Measurements from ENCODE around the gene NRCAM.
A peak's percentile ranks its signal among the peaks of the same experiment; 100 is the strongest.
"Not testable (repeated sequence)": the region's sequence is repeated elsewhere in the genome, so short reads cannot be mapped to it uniquely, and the experiment has no call there.

The NRCAM gene

DNA sequence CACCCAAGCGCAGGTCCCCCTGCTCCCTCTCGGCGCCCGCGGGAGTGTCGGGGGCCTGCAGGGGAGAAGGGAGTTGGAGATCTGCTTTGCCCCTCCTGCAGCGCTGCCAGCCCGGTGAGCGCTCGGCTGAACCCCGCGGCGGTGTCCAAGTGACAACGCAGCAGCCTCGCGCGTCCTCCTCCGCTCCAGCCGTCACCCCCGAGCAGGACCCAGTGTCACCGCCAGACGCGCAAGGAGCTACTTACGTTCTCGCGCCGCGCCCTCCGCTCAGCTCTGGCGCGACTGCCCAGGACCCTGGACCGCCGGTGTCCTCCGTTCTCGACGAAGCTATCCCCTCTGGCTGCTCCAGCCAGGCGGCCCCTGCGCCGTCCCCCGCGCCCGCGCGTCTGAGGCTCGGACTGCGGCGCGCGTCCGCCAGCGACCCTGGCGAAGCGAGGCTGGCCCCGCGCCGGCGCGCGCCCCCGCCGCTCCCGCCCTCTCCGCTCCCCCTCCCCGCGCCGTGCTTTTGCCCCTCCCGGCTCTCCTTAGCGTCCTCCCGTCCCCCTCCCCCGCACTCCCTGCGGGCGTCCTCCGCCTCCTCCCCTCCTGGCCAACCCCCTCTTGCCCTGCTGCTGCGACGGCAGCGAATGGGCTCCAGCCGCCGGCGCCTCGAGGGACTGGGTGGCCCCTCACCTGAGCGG is at the start of gene NRCAM:
TSS of gene NRCAM (minus strand) at position 439 of the 680 bp plus-strand sequence. CDS start 216,372 bp downstream, outside the sequence.
- DNase-seq = peak; percentile 62

DNA sequence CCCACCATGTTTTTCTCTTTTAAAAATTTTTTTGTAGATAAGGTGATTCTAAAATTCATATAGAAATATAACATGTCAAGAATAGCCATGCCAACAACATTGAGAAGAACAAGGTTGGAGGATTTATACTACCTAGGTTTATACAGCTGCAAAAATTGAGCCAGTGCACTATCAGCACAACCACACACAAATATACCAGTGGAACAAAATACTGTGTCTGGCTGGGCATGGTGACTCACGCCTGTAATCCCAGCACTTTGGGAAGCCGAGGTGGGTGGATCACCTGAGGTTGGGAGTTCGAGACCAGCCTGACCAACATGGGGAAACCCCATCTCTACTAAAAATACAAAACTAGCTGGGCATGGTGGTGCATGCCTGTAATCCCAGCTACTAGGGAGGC is 48.3 kb upstream of the NRCAM start:
- DNase-seq = not testable (repeated sequence)

DNA sequence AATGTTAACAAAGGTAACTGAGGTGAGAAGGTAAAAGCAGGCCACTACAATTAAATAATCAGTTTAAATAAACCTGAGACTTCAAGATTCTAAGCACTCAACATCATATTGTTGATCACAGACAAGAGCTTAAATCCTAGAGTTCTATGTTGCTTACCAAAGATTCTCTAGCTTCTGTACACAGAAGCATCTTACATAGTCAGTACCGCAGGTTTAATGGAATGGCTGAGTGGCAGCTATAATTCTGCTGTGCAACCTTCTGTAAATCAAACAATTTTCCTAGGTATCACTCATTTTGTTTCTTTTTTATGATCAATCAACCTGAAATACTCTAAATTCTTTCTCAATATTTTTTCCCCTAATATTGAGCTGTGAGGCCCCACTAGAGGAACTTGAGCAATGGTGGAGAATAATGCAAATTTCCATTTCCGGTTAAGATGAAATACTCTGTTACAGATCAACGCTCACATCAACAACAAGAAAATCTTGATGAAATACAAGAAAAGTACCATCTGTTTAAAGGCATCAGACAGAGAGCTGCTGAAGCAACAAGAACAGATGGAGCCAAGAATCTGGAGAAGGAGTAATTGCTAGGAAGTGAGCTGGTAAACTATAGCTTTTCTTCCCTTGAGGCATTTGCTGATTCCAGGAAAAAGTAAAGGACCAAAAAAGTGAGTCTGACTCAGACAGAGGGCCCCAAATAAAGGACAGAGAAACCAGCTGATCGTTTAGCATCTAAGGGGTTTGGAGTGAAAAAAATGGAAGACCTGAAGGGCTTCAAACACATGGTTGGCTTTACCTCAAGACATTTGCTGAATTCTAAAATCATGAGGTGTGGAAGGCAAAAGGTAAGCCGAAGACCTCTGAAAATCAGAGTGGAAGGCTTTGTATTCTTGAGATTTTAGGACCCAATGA is 47.1 kb upstream of the NRCAM start:
- DNase-seq = no peak

DNA sequence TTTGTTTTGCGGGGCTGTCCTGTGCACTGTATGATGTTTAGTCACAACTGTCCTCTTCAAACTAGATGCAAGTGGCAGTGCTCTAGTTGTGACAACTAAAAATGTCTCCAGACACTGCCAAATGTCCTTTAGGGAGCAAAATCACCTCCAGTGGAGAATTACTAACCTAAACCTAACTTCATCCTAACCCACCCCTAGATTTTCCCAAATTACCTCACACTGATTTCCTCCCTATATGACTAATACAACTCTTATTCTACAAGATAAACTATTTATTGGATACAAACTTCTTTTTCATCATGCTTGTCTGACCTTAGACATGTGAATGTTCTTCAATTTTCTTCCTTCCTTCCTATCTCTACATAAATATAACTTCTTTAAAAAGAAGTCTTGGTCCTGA is 43.3 kb upstream of the NRCAM start:
- DNase-seq = no peak

DNA sequence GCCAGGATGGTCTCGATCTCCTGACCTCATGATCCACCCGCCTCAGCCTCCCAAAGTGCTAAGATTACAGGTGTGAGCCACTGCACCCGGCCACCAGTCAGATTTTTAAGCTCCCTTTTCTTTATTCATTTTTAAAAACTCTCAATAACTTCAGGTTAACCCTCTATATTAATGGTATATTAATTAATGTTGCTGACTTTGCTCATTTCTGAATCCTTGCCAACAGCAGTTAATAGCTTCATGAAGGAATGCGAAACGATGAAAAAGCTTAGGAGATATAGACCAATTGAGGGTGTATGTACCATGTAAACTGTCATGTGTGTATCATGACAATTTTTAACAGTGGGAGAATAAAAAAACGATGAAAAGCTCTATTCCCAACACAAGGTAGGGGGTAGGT is 42.2 kb upstream of the NRCAM start:
- DNase-seq = no peak

DNA sequence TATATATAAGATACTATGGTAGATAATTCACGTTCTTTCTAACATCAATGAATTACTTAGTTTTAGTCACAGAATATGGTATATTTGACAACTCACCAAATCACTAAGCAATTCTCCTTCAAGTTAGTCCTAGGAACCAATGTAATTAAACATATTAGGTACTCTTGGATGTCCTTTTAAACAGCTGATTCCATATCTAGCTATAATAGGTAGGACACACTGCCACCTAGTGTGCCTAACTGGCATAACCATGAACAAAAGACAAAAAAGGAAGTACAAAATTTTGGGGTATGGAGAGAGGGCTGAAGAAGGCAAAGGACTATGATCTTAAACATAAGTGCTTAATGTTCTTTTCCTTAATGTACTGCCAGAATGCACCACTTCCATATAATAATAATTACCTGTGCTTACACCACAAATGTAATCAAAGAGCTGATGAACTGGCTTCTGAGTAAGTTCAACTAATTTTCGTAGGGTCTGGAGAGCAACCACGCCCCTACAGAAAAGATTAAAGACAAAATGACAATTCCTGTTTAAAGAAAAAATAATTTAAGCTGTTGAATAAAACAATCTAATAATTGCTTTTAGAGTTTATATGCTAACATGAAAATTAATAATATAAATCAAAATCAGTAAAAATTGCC is 41.0 kb upstream of the NRCAM start:
- DNase-seq = no peak

DNA sequence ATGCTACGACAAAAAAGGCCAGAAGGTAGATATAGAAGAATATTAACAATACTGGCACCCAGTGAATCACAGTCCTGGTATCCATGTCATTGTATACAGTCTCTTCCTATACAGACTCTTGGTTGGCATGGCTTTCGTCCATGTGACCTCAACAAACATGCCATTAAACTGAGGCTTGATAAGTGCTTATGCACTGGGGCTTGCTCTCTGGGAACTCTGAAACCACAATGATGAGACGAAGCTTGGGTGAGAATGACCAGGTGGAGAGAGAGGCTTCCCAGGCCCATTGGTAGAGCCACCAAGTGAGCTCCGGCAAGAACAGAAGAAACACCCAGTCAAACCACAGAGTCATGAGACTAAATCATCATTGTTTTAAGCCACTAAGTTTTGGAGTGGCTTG is 36.5 kb upstream of the NRCAM start:
- no peak for DNase-seq

DNA sequence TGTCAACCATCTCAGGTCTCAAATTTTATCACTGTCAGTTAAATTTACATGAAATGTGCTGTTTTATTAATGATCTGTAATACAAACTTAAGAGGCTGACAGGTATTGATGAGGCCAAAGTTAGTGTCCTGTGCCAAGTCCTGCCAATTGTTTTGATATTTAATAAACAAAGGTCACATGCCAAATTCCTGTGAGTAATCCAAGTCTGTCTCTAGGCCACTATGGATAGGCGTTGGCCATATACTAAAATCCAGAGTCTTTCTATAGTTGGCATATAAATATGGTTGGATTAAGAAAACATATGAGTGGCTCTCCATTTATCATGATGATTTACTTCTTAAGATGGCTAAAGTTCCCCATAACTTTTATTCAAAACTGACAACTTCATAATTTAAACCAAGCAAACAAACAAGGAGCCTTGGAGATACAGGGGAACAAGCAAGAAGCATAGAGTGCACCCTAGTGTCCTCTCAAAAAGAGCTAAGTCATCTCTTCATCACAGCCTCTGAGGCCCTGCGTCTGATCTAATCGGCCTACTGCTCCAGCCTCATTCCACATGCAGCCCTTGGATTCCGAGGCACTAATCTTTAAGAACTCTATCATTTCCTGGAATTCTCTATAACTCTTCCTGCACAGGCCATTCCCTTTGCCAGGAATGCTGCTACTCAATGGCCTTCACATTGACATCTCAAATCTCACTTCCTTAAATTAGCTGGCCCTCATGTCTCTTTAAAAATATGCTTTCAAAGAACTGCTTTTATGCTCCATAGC is 32.7 kb upstream of the NRCAM start:
- no peak for DNase-seq

DNA sequence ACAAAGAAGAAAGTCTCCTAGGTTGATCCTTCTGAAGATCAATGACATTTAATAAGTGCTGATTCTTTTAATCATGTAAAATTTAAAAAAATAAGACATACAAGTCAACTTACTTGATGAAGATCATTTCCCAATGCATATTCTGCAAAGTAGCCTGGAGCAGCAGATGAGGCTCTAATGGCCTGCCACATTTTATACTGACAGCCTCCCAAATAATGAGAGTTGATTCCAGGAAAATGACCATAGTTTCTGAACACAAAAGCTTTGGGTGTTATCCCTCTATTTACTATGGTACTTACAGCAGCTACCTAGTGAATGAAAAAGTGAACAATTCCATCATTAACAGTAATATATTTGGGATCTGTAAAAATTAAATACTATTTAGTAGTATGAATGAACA is 31.4 kb upstream of the NRCAM start:
- DNase-seq = no peak

DNA sequence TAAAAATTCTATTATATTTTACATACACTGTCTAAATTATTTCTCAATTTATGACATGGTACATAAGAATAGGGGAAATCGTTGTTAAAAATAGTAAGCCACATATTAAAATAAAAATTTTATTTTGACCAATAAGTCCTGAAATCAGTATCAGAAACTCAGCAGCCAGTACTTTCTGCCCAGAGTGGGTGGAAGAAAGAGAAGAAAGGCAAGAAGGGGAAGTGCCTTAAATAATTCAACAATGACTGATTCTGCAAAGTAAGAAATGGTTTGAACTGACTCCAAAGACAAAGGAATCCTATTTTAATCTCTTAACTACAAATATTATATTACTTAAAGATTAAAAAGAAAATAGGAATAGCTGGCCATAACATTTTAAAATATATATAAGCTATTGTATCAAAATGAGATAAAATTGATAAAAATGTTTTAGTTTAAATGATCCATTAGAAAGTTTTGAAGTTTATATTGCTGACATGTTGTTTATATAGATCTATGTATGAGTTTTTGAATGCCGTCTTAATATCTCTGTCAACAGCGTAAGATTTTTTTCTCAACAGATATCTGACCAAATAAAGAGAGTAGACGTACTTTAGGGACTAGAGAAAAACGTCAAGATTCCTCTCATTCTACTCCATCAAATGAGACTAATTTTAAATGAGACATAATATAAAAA is 30.2 kb upstream of the NRCAM start:
- no peak for DNase-seq

DNA sequence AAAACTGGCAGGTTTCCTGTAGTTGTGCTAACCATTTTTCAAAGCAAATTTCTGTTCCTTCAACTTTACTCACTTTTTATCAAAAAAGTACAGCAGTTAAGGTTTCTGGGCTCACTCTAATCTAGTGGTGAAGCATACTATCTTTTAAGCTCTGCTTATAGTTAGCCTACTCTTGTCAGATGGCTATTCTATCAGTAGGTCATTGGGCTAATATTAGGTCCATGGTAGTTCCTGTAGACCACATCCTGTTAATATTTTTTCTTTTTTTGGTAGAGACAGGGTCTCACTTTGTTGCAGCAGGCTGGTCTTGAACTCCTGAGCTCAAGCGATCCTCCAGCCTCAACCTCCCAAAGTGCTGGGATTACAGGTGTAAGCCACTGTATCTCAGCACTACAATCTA is 27.9 kb upstream of the NRCAM start:
- DNase-seq = no peak

DNA sequence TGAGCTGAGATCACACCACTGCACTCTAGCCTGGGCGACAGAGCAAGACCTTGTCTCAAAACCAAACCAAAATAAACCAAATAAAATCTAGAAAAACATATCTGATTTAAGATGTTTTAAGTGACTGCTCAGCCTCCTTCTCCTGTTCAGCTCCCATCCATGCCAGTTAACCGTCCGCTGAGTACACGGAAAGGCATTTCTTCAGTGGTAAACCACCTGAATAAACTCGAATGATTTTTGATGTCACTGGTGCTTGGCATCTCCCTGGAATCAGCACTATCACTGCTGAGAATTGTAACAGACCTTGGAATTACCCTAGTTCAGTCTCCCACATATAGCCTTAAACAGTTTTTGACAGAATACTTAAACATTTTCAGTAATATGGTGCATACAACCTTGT is 24.1 kb upstream of the NRCAM start:
- DNase-seq = no peak

DNA sequence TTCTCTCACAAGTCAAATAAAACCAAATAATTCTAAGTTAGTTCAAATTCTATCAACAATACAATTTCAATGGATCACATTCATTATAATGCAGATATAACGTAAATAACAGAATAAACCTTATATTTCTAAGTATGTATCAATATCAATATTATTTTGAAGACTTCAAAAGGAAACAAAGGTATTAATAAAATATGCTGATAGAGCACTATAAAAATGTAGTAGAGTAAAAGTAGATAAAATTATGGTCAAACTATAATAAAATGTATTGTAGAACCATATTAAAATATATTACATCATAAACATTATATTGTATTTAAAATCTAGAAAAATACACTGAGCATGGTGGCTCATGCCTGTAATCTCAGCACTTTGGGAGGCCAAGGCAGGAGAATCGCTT is 23.5 kb upstream of the NRCAM start:
- DNase-seq = no peak

DNA sequence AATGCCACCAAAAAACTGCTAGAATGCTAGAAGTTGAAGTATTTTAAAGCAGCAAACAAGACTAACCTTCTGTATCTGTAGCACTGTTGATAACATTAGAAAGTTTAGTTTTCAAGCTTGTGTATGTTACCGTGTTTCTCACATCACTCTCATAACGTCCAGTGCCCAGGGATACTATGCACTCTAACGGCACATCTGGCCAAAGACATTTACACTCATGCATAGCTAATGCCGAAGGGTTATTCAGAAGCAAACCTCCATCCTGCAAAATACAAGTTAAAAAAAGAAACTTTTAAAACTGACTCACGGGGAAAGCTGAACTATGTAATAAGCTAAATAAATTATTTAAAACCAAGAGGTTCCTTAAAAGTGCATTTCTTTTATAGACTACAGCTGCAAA is 22.9 kb upstream of the NRCAM start:
- DNase-seq = no peak

DNA sequence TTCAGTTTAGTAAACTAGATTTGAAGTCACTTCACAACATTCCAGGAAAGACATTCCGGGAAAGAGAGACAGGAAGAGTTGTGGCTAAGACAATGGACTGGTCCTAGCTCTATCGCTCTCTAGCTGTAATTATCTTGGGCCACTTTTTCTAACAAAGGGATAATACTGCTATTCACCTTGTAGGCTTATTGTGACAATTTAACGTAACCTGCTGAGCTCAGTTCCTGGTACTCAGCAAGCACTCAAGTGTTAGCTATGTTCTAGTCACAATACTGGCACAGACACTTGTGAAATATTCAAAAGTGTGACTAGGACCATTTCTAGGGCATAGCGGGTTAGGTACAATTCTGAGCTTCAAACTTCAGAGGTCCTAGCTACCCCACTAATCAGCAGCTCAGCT is 12.0 kb upstream of the NRCAM start:
- no peak for DNase-seq

DNA sequence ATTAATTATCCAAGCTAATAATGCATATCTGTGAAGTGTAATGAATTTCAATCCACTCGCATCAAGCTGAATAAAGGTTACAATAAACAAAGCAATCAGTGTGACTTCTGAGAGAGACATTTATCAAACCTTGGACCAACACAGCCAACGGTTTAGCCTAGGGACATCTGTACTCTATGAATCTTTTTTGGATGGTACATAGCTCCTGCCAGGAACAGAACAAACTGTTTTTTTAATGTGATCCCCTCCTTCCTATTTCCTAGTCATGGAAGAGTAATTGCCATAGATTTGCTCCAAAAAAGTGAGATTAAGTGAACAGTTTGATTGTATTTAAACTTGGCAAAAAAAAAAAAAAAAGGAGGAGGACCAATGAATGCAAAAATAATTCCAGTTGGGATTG is 11.2 kb upstream of the NRCAM start:
- DNase-seq = no peak

DNA sequence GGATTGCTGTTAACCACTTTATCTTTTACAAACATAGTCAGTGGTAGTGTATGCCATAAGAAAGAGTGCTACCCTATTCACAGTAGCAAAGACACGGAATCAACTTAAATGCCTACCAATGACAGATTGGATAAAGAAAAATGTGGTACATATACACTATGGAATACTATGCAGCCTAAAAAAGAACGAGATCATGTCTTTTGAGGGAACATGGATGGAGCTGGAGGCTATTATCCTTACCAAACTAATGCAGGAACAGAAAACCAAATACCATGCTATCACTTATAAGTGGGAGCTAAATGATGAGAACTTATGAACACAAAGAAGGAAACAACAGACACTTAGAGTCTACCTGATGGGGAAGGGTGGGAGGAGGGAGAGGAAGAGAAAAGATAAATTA is 10.1 kb upstream of the NRCAM start:
- not testable (repeated sequence) for DNase-seq

DNA sequence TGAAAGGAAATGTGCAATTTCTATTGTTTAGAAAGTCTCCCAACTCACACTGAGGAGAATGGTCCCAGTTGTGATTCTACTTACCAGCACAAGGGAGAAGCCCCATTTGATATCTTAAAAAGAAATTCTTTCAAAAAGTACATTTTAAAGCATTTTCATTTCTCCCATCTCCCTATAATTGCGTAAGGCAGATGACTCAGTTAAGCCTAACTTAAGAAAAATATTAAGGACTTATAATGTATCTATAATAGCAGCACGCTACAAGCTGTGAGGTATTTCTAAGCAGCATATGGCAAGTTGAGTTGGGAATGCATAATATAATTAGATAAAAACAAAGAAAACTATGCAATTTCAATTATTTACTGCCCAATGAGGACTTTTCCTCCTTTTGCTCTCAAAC is 8.5 kb upstream of the NRCAM start:
- no peak for DNase-seq

DNA sequence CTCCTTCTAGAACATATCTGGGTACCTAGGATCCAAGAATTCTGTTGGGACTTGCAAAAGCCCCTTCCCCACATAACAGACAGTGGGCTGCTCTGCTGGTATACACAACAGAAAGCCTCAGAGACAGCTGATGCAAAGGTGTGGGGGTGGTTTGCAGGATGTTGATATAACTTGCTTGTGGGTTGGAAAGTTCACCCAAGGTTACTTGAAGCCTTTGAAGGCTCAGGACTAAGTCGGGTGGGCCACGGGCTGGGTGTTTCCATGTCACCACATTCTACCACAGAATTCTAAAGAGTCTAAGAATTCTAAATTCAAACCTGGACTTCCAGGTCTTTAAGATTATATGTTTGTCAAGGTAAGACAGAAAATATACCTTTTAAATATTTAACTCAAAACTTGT is 7.4 kb upstream of the NRCAM start:
- no peak for DNase-seq

DNA sequence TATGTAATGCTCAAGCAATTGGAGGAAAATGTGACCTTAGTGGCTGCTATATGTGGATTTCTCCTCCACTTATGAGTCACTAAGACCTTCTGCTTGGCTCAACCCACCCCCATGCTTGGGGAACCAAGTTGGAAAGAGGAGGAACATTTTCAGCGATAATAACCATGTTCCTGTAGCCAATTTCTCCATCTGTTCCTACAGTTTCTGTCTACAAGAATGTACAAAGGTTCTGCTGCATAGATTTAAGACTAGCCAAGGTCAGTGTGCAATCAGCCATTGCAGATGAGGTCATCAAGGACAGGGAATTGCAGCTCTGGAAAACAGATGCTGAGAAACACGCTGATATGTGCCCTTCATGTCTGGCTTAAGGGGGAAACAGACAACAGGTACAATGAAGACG is 5.6 kb upstream of the NRCAM start:
- DNase-seq = no peak

DNA sequence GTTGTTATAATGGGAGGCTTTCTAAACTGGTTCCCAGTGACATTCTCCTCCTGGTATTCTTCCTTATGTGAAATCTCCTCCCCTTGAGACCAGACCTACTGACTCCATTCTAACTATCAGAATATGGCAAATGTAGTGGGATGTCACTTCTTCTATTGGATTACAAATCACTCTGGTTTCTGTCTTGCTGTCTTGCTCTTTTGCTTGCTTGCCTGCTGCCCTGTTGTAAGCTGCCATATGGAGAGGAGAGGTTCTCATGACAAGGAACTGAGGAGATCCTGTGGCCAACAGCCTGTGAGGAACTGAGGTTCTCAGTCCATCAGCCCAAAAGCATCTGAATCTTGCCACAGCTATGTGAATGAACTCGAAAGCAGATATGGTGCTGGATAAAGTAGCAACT is 4.7 kb upstream of the NRCAM start:
- DNase-seq = no peak

DNA sequence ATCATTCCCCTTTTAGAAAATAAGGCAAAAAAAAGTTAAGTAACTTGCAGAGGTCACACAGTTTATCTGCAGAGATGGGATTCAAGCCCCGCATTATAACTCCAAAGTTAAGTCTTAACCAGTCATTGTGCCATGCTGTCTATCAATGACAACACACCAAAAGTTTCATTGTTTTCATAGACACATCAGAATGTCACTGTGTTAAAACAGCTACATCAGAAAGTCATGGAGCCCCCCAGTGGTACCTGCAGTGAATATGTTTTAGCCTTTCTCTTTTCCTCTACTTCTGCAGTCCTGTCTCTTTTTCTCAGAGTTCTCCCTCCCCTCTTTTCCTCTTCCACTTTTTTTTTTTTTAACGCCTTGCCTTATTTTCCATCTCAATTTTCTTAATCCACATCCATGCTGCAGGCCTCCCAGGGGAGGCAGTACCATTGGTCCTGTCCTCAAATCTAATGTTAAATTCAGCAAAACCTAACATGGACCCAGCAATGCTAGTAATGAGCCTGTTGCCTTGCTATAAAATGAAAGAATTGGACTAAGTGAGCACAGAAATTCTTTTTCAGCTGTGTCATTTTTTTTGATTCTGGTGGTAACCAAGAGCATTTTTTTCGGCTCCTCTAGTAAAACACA is 3.8 kb upstream of the NRCAM start:
- peak; percentile 26 for DNase-seq
